RWPE1 (cell line): Measurements from ENCODE around the gene CD300LD.
"Not testable (repeated sequence)": the region's sequence is repeated elsewhere in the genome, so short reads cannot be mapped to it uniquely, and the experiment has no call there.

Source experiments
- CTCF ChIA-PET: fragments of 350-600 bp; sonication (Branson Sonifier 250); formaldehyde crosslinking; extraction: SDS; loops from one replicate; lab custom pipeline; 2021; lab: Yijun Ruan, JAX
- POLR2A ChIA-PET: fragments of 400-600 bp; formaldehyde crosslinking; extraction: SDS; loops from one replicate; lab custom pipeline; 2020; ENCODE audit warnings: antibody characterized with exemption; ENCODE audit not compliant: low non-redundant PET; lab: Yijun Ruan, JAX
- DNase-seq: peaks from one replicate; pipeline ENCODE4 v3.0.0; 2012; ENCODE audit warnings: low spot score
- H3K27ac ChIP-seq: fragments of 450-650 bp; 2 replicates; pipeline ENCODE4 v1.5.1; 2017
- CTCF ChIP-seq: fragments of 450-650 bp; conservative IDR thresholded peaks from 2 replicates; pipeline ENCODE4 v1.5.1; 2017; ENCODE audit warnings: low read depth, mild to moderate bottlenecking

CD300LD gene

GRCh38 chr17:74635418-74635817 is 43.3 kb upstream of the CD300LD start:
- CTCF ChIA-PET, result no interaction called here
- DNase-seq, result no peak
- H3K27ac ChIP-seq, result no peak overlapping the region
- TF ChIP-seq CTCF, result no peak
- POLR2A ChIA-PET, result no interaction called here

- no peak for DNase-seq
- TF ChIP-seq CTCF, result no peak
- H3K27ac ChIP-seq, result no peak overlapping the region
- POLR2A ChIA-PET, result no interaction called here
- CTCF ChIA-PET, result no interaction called here
These were observed 41.2 kb upstream of the CD300LD start for GRCh38 chr17:74633326-74633725.

GRCh38 chr17:74632617-74633016 is 40.5 kb upstream of the CD300LD start:
- no peak overlapping the region for H3K27ac ChIP-seq
- TF ChIP-seq CTCF, result no peak
- ChIA-PET CTCF (no interaction called here), POLR2A (no interaction called here)
- no peak for DNase-seq

GRCh38 chr17:74631468-74632450 is 39.7 kb upstream of the CD300LD start:
- POLR2A ChIA-PET, result no interaction called here
- CTCF ChIA-PET, result no interaction called here
- TF ChIP-seq CTCF, result no peak
- DNase-seq, result no peak
- H3K27ac ChIP-seq, result 0 out of 2 replicates have a peak overlapping the region, but pooled peaks have one; percentile 23

GRCh38 chr17:74630251-74630650 is 38.2 kb upstream of the CD300LD start:
- H3K27ac ChIP-seq, CTCF ChIA-PET: not testable (repeated sequence)

GRCh38 chr17:74625661-74626060 is 33.6 kb upstream of the CD300LD start:
- ChIA-PET CTCF (no interaction called here), POLR2A (no interaction called here)
- no peak overlapping the region for H3K27ac ChIP-seq
- no peak for TF ChIP-seq CTCF
- DNase-seq, result no peak

More at GRCh38 chr17:74630251-74630650, 38.2 kb upstream of the CD300LD start:
- DNase-seq, POLR2A ChIA-PET: not testable (repeated sequence)

GRCh38 chr17:74624131-74624530 is 32.0 kb upstream of the CD300LD start:
- ChIA-PET CTCF (no interaction called here), POLR2A (no interaction called here)

More at GRCh38 chr17:74624131-74624530, 32.0 kb upstream of the CD300LD start:
- no peak for TF ChIP-seq CTCF
- H3K27ac ChIP-seq, result no peak overlapping the region
- no peak for DNase-seq
